ENCODE data around the gene SLC17A1.

GRCh38 chr6:25794784-25795183 lies 37.1 kb downstream of the SLC17A1 start:
- TF ChIP-seq POLR2AphosphoS5 (IDR thresholded peaks at IDR 0.05; ENCODE audit: low read depth, low read length) (no peak), PAX5 (IDR thresholded peaks at IDR 0.05; ENCODE audit: insufficient read depth, low read length, severe bottlenecking) (no peak), POLR2A (IDR thresholded peaks at IDR 0.05; ENCODE audit: low read depth, low read length) (no peak), TAF1 (IDR thresholded peaks at IDR 0.05; ENCODE audit: low read depth, low read length) (no peak)
